GM19351 (cell line): ENCODE data around the gene KRTAP9-7.
"Not testable (repeated sequence)": the region's sequence is repeated elsewhere in the genome, so short reads cannot be mapped to it uniquely, and the experiment has no call there.

Experiments used
- ATAC-seq: cut with Tn5 transposase; IDR thresholded peaks from one replicate; pipeline ENCODE4 v1.9.1; 2021; ENCODE audit warnings: mild to moderate bottlenecking, moderate library complexity; ENCODE audit not compliant: unreplicated experiment

KRTAP9-7 gene

GRCh38 chr17:41275648-41276190, at the start of gene KRTAP9-7:
Gene KRTAP9-7, plus strand, starts transcription at chr17:41275698. Its CDS starts 0 bp downstream, at chr17:41275698.
- ATAC-seq: not testable (repeated sequence)

- no peak for ATAC-seq
These were observed 49.4 kb upstream of the KRTAP9-7 start for GRCh38 chr17:41226051-41226450.

GRCh38 chr17:41226598-41227095, 48.9 kb upstream of the KRTAP9-7 start, which contains the start of gene KRTAP9-2:
Gene KRTAP9-2, plus strand, starts transcription at chr17:41226648. Its CDS starts 7 bp downstream, at chr17:41226655.
- not testable (repeated sequence) for ATAC-seq

- ATAC-seq: no peak
These were observed 45.4 kb upstream of the KRTAP9-7 start for GRCh38 chr17:41230094-41230493.

GRCh38 chr17:41231731-41232130, 43.8 kb upstream of the KRTAP9-7 start:
- no peak for ATAC-seq

- ATAC-seq: not testable (repeated sequence)
These were observed 42.9 kb upstream of the KRTAP9-7 start, which contains the start of gene KRTAP9-3 for GRCh38 chr17:41232399-41233105. Gene KRTAP9-3, plus strand, starts transcription at chr17:41232449. Its CDS starts 53 bp downstream, at chr17:41232502.

GRCh38 chr17:41237116-41237515, 38.4 kb upstream of the KRTAP9-7 start:
- ATAC-seq: not testable (repeated sequence)

GRCh38 chr17:41237949-41238437, 37.5 kb upstream of the KRTAP9-7 start, which contains the start of gene KRTAP9-8:
Gene KRTAP9-8, plus strand, starts transcription at chr17:41237999. Its CDS starts 53 bp downstream, at chr17:41238052.
- ATAC-seq: not testable (repeated sequence)

GRCh38 chr17:41246995-41247787, 28.3 kb upstream of the KRTAP9-7 start:
- not testable (repeated sequence) for ATAC-seq

GRCh38 chr17:41249637-41250240, 25.8 kb upstream of the KRTAP9-7 start, which contains the start of gene KRTAP9-4:
Gene KRTAP9-4, plus strand, starts transcription at chr17:41249687. Its CDS starts 34 bp downstream, at chr17:41249721.
- ATAC-seq: not testable (repeated sequence)

- ATAC-seq: no peak
These were observed 24.2 kb upstream of the KRTAP9-7 start for GRCh38 chr17:41251261-41251660.

- ATAC-seq: no peak
These were observed 20.6 kb upstream of the KRTAP9-7 start for GRCh38 chr17:41254861-41255260.

- not testable (repeated sequence) for ATAC-seq
These were observed 19.9 kb upstream of the KRTAP9-7 start, which contains the start of gene KRTAP9-9 for GRCh38 chr17:41255381-41256290. Gene KRTAP9-9, plus strand, starts transcription at chr17:41255384.

GRCh38 chr17:41256291-41256685, 19.2 kb upstream of the KRTAP9-7 start:
- no peak for ATAC-seq

GRCh38 chr17:41258406-41258805, 17.1 kb upstream of the KRTAP9-7 start:
- no peak for ATAC-seq

GRCh38 chr17:41263212-41263611, 12.3 kb upstream of the KRTAP9-7 start:
- ATAC-seq: no peak

GRCh38 chr17:41264599-41264998, 10.9 kb upstream of the KRTAP9-7 start:
- ATAC-seq: no peak

- ATAC-seq: no peak
These were observed 10.4 kb upstream of the KRTAP9-7 start, which contains the start of gene KRTAP9-6 for GRCh38 chr17:41265078-41265477. Gene KRTAP9-6, plus strand, starts transcription at chr17:41265378. Its CDS starts 0 bp downstream, at chr17:41265378.

GRCh38 chr17:41267711-41268110, 7.8 kb upstream of the KRTAP9-7 start:
- no peak for ATAC-seq
